GM21528 (cell line): ENCODE results near the gene SMURF2.
"Not testable (repeated sequence)": the region's sequence is repeated elsewhere in the genome, so short reads cannot be mapped to it uniquely, and the experiment has no call there.

Experiments
- ATAC-seq: cut with Tn5 transposase; IDR thresholded peaks from one replicate; pipeline ENCODE4 v1.9.1; 2021; ENCODE audit warnings: mild to moderate bottlenecking, moderate library complexity; ENCODE audit not compliant: unreplicated experiment, low FRiP score

Gene SMURF2

DNA sequence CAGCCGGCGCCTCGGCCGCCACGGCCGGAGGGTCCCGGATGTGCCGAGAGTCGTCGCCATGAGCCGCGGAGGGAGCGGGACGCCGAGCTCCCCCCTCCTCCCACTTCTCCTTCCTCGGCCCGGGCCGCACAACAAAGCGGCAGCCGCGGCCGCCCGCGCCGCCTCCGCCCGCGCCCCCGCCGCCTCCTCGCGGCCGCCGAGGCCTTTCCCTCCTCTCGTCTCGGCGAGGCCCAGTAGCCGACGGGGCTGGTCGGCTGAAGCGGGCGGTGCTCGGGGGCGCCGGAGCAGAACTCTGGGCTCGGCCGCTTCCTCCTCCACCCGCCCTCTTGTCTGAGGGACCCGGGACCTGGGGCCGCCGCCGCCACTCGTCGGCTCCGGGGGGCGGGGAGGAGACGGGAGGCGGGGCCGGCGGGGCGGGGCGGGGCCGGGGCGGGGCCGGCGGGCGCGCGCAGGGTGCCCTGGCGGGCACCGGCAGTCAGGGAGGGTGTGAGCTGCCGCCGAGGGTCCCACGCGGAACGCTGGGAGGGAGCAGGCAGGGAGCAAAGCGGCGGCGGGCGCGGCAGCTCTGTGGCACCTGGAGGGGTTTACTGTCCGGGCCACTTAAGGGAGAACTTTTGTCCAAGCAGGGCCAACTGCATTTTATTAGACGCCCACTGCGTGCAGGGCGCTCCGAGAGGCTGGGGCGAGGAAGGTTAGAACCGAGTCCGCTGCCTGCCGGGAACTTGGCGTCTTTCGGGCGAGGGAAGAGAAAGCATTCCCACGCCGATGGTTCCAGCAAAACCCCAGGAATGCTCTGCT is at the start of gene SMURF2:
SMURF2 (minus strand) TSS at position 332 of the 798 bp plus-strand sequence. CDS start 427 bp downstream, outside the sequence.
- peak; percentile 79 for ATAC-seq

DNA sequence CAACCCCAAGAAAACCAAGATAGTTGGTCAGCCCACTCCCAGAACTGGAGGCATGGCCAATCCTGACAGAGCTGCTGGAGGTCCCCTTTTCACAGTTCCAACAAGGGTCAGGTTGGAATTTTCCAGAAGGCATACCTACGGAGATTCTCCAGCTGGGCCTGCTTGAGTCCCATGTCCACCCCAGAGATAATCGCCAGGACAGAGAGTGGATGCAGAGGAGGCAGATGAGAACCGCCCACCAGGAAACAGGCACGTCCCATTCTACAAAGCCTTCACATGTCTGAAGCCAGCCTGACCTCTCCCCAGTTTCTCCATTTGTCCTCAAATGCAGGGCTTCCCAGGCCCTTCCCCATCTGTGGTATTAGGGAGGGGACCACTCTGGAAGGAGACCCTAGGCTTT is 47.4 kb upstream of the SMURF2 start:
- ATAC-seq, result no peak

- ATAC-seq, result no peak
These were observed 45.0 kb upstream of the SMURF2 start for GRCh38 chr17:64707050-64707591.

GRCh38 chr17:64706224-64707049 is 44.3 kb upstream of the SMURF2 start:
- no peak for ATAC-seq

GRCh38 chr17:64702815-64703214 is 40.7 kb upstream of the SMURF2 start:
- no peak for ATAC-seq

DNA sequence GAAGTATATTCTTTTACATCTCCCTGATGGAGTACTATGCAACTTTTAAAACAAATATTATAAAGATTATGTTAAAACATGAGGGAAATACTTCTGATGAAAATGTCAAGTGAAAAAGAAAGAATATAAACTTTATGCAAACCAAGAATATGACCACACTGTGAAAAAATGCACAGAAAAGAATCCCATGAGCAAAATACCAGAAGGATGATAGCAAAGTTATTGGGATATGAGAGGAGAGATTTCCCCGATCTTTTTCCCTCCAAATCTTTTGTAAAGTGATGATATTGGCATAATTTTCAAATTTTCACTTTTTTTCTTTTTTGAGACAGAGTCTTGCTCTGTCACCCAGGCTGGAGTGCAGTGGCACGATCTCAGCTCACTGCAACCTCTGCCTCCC is 36.6 kb upstream of the SMURF2 start:
- no peak for ATAC-seq

DNA sequence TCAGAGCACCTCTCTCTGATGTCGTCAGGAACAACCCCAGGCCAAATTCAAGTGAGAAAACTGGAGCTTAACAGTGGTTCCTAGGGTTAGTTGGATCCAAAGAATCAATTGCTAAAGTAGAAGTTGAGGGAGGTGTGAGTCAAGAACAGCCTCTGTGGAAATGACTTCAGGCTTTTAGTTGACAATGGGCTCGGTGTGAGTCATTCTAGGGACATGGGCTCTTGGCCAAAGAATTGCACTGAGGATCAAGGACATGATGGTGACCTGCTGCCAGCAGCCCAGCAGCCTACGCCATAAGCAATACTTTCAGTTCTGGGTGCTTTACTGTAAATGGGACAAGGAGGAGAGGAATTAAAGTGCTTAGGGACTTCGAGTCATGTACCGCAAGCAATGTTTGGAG is 32.1 kb upstream of the SMURF2 start:
- no peak for ATAC-seq

DNA sequence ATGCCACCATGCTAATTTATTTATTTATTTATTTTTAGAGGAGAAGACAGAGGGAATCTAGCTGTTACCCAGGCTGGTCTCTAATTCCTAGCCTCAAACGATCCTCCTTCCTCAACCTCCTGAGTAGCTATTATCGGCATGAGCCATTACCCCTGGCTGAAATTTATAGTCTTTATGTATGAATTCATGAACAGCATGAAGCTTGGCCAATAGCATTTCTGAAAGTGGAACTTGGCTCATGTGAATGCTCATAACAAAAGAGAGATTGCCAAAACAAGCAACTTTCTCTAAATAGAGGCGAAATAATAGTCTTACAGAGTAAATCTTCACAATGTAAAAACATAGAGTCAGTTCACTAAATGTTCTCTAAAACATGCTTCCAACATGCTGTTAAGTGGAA is 30.1 kb upstream of the SMURF2 start:
- ATAC-seq, result no peak

- ATAC-seq, result no peak
These were observed 27.0 kb upstream of the SMURF2 start for GRCh38 chr17:64689106-64689505.

DNA sequence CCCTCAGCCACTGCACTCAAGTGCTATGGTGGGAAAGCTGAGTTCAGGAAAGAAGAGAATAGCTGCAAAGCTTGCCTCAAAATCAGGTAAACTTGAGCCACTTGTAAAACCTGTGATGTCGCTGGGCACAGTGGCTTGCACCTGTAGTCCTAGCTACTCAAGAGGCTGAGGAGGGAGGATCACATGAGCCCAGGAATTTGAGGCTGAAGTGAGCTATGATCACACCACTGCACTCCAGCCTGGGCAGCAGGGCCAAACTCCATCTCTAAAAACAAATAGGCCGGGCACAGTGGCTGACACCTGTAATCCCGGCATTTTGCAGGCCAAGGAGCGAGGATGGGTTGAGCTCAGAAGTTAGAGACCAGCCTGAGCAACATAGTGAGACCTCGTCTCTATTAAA is 26.4 kb upstream of the SMURF2 start:
- no peak for ATAC-seq

- no peak for ATAC-seq
These were observed 25.9 kb upstream of the SMURF2 start for GRCh38 chr17:64687961-64688360.

GRCh38 chr17:64687376-64687775 is 25.3 kb upstream of the SMURF2 start:
- ATAC-seq, result no peak

DNA sequence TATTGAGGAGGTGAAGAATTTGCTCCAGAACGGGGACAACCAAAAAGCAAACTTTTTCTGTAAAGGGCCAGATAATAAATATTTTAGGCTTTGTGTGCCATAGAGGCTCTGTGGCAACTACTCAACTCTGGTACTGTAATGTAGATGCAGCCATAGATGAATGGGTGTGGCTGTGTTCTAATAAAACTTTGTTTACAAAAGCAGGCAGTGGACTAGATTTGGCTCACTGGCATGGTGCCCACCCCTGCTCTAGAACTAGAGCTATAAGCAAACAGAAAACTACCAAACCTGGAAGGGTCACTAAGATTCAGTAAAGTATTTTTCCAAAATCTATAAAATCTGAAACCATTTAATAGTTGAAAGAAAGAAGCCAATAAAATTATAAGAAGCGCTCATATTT is 24.6 kb upstream of the SMURF2 start:
- no peak for ATAC-seq

DNA sequence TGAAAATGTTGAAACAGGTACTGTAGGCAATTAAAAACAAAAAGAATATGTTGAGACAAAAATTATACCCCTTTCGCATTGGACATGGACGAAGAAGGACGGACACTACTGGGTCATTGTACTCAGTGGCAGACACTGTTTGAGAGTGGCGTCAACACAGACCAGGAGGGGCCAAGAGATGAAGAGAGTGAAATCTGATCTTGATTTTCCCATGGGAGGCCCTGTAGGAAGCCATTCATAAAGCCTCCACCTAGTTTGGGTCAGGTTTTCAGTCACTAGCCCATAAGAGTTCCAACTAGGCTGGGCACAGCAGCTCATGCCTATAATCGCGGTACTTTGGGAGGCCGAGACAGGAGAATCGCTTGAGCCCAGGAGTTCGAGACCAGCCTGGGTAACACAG is 23.6 kb upstream of the SMURF2 start:
- no peak for ATAC-seq

- ATAC-seq, result no peak
These were observed 21.7 kb upstream of the SMURF2 start for GRCh38 chr17:64683796-64684195.

DNA sequence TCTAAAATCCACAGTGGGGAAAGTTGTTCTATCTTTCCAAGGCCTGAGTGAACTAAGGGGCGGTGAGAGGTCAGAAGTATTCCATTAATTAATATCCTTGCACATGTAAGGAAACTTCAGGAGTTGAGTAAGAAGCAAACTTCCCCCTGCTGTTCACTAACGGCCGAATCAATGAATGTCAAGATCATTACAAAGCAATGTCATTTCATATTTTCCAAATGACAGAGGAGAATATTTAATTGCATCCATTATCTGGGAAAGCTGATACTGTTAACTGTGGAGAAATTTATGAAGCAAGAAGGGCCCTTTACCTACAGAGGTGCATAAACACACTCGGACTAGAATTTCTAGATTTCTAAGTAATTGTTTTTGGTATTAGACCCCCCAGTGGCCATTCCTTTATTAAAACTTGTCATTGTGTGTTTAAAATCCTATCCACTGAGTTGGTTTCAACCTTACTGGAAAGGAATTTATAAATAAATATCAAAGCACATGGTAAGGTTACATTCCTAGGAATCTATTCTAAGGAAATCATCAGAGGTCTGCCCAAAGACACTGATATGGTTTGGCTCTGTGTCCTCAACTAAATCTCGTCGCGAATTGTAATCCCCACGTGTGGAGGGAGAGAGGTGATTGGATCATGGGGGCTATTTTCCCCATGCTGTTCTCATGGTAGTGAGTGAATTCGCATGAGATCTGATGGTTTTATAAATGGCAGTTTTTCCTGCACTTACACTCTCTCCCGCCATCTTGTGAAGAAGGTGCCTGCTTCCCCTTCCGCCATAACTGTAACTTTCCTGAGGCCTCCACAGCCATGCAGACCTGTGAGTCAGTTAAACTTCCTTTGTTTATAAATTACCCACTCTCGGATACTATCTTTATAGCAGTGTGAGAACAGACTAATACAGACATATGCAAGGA is 20.4 kb upstream of the SMURF2 start:
- ATAC-seq, result no peak

DNA sequence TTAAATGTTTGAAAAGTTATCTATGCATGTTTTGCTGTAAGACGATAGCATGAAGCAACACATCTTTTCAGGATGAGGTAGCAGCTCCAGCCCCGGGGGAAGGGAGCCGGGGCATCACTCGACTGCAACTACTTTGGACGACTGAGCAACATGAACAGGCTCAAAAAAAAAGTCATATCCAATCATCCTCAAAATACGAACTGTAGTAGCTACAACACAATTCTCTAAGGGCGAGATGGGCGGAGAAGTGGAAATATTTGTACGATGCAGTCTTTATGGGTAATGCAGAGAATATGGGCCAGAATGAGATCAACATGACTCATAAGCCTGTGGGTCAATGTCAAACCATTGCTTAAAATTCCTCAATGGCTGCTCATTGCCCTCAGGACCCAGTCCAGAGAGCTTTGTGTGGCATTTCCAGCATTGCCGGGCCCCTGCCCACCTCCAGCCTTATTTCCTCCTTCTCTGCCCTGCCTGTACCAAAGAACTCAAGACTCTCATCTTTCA is 17.7 kb upstream of the SMURF2 start:
- no peak for ATAC-seq

DNA sequence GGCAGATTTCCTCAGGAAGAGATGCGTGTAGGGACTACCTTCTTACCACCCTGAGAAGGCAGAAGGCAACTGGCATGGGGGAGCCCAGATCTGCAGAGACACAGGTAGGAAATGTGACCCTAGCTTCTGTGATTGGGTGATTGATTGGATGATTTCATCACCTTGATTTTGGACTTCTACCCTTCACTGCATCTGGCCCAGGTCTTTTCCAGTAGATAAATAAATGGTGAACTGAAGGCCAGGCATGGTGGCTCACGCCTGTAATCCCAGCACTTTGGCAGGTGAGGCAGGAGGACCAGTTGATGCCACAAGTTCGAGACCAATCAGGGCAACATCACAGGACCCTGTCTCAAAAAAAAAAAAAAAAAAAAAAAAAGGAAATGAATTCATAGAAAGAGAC is 14.7 kb upstream of the SMURF2 start:
- ATAC-seq, result no peak

GRCh38 chr17:64670843-64671590 is 8.9 kb upstream of the SMURF2 start:
- ATAC-seq, result not testable (repeated sequence)
